ACHN (cell line): ENCODE results near the gene SPAAR.

Experiments used
- DNase-seq: peaks from one replicate; pipeline ENCODE4 v3.0.0-alpha.2; 2015
- in situ Hi-C: cut with HindIII; loops from 2 replicates; pipeline ENCODE4 v1.10.0; 2017; ENCODE audit warnings: low sequenced_read_pairs, low pct_ligation_motif_present, low pct_unique_long_range_greater_than_20kb

Gene SPAAR

DNA sequence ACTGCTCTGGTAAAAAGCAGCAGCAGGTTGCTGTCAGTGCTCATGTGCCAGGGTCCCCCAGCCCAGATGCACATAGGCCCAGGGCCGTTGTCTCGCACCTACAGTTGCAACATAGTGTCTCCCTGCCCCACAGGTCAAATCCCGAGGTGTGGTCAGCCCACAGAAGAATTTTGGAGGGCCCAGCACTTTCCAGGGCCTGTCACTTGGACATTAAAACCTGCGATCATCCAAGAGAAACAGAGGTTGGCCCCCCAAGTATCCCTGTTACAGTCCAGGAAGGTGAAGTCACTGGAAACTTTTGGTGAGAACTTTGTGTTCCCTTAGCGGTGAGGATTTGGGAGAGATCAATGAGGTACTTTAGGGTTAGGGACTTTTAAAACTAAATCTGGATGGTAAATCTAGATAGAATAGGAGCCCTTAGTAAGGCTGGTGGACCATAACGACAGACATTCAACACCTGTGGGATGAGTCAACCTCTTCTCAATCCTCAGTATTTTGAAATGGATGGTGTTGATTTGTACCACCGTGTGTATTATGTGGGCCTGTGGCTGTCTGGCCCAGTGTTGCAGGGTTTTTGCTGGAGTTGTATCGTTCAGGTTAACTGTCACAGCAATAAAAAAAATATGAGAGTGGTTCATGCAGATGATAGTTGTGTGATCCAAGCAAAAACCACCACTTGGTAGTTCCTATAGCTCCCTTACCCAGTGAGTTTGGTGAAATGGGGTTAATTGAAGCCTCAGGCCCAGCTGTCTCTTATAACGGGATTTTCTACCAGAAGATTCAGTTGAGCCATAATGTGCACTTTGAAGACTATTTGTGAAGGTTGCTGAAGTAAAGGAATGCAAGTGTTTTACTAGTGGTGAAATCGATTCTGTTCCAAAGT is 29.4 kb downstream of the SPAAR start:
- in situ Hi-C loops = no loop called here
- no peak for DNase-seq

DNA sequence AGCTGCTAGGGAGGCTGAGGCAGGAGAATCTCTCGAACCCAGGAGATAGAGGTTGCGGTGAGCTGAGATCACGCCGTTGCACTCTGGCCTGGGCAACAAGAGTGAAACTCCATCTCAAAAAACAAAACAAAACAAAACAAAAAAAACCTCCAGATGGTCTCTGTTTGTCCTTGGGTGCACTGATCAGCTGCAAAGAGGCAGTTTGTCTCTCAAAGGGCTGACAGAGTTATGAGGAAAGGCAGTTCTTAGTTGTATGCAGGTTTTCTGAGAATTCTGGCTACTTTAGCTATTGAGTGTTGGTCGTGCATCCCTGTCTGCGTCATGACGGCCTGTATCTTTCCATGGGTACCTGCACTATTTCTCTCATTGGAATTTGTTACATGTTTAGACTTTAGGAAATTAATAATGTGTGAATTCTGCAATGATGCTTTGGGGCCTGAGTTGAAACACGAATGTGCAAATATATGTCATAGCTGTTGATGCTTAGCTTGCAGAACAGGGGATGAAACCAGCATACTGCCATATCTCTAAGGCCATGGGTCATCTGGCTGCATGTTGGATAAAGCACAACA is 30.5 kb downstream of the SPAAR start:
- DNase-seq = no peak
- in situ Hi-C loops = no loop called here

DNA sequence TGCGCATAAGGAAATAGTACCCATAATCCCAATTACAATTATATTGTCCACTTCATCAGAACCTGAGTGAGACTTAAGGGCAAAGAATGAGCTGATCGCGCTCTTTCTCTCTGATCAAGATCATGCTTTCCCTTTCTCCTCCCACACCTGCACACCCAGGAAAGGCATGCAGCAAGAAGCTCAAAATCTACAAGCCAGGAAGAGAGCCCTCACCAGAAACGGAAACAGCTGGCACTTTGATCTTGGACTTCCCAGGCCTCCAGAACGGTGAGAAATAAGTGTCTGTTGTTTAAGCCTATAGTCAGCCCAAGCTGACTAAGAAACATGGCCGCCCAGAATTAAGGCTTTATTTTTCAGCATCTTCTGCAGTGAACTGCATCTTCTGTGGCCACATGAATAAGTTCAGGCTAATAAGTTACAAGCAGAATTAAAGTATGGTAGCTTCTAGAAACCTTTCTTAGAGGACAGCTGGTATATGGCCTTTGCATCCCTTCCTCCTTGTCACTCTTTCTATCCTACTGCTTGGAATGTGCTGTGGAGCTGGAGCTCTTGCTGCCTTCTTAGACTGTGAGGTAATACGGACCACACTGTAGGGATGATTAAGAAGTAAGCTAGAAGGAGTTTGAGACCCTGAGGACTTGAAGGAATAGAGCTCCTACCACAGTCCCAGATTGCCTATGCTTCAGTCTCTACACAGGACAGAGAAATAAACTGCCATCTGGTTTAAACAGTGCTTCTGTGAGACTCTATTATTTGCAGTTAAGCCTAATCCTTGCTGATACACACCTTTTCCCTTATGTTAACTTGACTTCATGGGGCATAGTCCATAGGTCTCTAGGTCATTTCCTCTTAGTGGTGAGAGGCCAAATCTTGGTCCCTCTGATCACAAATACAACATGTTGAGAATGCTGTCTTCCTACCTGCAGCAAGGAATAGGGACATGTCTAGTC is 31.4 kb downstream of the SPAAR start:
- in situ Hi-C loops = no loop called here
- no peak for DNase-seq

DNA sequence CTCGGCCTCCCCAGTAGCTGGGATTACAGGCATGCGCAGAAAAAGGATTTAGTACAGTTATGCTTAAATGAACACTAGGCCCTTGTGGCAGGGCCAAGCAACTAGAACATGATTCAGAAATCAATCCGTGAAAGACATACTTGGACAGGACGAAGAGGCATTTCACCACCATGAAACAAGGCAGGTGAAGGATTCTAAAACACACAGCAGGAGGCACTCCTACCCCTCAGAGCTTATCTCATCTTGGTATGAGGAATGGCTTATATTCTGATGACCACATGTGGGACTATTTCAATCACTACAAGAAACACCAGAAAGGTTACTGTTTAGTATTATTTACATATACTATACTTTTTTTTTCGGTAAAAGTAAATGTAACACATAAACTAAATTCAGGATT is 33.0 kb downstream of the SPAAR start:
- no peak for DNase-seq
- in situ Hi-C loops = no loop called here

DNA sequence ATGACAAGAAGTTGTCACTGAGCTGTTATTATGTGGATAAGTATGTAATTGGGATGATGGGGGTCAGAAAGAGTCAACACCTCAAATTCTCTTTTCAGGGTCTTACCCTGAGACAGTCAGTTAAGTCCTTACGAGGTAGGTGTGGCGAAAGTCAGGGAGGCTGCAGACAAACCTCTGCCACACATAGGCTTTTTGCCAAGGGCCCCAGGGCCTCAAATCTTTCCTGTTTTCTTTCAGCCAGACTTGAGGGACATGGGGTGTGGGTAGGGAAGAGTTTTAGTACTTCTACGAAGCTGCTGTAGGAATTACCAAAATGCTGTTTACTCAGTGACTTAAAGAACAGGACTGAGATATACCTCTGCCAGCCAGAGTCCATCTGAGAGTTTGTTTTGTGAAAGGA is 34.9 kb downstream of the SPAAR start:
- in situ Hi-C loops = no loop called here
- no peak for DNase-seq

DNA sequence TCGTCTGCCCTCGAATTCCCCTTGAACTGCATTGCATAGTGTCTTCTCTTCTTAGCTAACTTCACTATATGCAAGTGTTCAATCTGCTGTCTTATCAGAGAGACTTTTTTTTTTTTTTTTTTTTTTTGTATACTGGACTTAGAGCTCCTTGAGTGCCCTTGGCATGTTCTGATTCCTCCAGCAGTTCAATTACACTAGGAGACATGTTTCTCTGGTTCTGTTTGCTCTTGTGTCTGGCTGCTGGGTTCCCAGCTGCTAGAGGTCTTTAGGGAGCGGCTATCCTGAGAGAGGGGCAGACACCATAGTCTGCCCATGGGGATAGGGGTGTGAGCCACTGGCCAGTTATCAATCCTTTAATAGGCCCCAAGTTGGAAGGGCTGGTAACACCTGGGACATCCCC is 35.6 kb downstream of the SPAAR start:
- DNase-seq = no peak
- in situ Hi-C loops = no loop called here

DNA sequence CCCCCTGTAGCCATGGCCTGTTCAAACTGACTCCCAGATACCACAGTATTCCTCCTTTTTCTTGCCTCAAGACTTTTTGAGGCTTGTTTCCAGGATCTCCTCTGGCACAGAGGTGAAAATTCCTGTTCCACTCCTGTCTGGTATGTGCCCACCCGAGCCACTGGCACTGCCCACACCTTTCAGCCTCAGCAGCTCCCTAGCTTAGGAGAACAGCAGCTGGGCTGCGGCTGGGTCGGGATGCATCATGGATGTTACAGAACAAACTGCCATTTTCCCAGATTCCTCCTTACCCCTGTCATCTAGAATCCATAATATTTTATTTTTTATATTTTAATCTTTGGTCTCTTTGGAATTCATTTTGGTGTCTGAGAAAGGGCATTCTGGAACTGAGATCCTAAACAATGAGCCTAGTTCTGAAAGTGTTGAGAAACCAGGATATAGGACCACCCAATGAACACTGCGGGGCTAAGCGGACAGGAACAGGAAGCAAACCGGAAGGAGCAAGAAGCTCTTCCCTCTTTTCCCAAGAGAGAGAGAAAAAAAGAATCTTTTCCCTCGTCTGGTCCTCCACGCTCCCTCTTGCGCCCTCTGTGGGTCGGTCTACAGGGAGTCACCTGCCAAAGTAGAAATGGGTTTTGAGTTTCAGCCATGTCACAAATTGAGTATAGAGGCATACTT is 36.2 kb downstream of the SPAAR start:
- in situ Hi-C loops = no loop called here
- peak; percentile 91 for DNase-seq

DNA sequence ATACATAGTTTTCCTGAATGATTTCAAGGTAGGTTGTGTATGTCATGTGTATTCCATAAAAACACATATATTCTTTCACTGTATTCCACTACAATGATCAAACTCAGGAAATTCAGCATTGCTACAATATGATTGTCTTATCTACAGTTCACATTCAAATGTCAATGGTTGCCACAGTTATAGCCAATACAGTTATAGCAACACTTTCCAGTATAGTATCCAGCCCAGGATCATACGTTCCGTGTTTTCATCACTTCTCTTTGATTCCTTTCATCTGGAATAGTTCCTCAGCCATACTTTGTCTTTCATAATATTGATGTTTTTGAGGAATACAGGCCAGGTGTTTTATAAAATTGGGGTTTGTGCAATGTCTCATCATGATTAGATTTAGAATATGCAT is 39.2 kb downstream of the SPAAR start:
- in situ Hi-C loops = no loop called here
- DNase-seq = no peak

DNA sequence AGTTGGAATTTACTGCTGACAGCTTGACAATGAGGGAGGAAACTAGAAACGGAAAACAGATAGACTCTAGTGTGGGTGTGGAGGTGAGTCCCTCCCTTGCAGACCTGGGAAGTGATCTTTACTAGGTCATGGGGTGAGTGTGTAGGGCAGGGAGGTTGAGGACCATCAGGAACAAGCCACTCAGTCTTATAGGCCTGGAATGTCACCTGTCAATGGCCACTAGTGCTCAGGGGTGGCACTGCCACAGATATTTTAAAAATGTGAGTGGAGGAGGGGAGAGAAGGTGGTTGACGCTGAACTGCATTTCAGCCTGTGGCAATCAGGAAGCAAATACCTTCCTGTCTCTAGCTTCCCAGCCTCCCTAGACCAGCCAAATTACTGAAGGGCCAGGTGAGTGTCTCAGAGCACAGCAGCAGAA is 39.6 kb downstream of the SPAAR start:
- in situ Hi-C loops = no loop called here
- DNase-seq = no peak

DNA sequence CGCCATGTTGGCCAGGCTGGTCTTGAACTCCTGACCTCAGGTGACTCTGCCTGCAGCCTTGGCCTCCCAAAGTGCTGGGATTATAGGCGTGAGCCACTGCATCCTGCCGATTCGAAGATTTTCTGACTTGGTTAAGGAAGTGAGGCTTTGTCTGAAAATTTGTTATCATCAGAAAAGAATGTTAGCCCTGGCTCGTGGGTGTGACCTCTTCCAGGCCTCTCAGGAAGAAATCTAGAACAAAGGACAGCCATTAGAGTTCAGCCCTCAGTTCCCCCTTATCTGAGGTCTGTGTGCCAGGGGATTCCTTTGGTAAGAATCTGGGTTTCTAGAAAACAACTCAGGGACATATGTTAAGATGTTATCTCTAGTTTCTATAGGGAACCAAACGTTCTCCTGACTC is 42.4 kb downstream of the SPAAR start:
- DNase-seq = no peak
- in situ Hi-C loops = no loop called here

DNA sequence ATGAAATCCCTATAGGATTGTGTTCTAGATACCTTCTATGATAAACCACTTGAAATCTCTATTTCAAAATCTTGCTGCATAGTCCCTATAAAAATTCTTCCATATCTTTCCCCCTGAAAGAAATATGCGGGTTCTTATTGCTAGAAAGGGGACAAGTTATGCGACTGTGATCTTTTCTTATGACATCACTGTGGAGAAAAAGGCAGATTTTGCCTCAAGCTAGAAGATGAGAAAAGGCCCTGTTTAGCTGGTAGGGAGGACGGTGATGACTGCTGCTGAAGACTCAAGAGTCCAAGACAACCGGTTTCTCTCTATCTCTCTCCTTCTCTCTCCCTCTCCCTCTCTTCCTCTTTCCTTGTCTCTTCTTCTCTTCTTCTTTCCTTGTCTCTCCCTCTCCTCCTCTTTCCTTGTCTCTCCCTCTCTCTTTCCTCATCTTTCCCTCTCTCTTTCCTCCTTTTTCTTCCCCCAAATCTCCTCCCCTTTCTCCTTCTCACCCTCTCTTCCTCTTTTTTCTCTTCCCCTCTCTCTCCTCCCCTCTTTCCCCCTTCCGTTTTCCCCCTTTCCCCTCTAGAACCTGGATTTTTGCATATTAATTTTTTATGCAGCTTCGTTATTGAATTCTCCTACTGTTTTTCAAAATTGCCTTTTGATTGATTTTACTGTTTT is 43.4 kb downstream of the SPAAR start:
- in situ Hi-C loops = no loop called here
- no peak for DNase-seq

DNA sequence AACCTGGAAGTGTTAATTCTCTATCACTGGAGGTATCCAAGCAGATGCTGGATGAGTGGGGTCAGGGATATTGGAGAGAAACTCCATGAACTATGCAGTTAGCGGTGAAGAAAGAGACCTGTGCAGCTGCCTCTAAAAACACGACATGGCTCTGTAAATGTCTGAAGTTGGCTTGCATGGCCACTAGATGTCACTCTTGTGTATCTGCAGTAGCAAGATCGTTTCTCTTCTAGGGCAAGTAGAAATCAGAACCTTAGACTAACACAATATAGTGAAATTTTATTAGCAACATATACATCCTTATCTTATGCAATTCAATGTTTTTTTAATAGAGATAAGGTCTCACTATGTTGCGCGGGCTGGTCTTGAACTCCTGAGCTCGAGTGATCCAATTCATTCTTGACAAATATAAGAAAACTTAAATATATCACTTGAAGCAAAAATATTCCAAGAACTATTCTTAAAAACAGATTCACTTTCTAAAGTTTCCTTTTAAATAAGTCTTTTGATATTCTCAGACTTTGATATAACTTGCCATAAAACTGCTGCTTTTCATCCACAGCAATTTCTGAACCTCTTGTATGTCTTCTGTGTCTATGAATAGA is 45.8 kb downstream of the SPAAR start:
- in situ Hi-C loops = no loop called here
- peak; percentile 66 for DNase-seq

DNA sequence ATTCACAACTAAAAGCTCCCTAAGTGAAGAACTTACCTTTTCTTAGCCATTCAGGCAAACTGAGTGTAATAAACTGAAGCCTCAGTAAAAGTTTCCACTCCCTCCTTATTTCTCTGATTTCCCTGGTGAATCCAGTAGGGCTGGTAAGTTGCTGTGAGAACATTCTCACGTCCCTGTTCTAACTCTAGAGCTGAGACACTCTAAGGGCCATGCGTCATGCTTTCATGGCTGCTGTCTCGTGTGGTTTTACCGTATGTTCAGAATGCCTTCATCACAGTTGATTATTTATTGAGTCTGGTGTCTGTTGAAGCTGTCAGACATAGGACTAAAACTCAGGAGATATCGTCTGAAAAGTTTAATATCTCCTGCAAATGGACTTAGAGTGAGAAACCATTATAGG is 47.4 kb downstream of the SPAAR start:
- no peak for DNase-seq
- in situ Hi-C loops = no loop called here

DNA sequence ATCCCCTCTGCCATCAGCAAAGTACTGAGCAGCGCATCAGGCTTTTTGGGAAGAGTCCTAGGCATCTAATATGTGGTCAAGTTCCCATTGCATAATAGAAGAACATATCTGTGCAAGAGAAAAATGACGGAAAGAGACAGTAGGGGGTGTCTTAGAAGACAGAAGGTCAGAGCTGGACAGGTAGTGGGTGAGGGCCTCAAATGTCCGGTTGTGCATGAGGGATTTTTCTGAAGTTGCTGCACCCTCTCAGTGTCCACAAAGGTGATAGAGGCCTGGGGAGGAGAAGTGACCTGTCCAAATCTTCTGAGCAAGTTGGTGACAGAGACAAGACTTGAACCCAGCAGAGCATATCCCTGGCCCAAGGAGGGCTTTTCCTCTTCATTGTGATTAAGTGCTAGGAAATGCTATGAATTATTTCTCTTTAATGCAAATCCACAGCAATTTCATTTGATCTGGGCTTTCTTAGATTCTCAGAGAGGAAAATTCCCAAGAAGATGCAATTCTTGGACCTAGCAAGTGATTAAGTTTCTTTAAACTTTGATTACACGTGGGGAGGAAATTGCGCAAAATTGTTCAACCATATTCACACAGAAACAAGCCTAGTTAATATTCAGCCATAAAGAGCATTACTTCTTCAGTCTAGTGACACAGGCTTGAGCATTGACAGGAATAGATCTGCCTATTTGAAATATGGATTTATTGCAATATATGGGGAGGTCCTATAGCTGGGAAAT is 49.0 kb downstream of the SPAAR start, which contains the start of gene OR2S2:
TSS of gene OR2S2 (minus strand) at position 51 of the 734 bp plus-strand sequence. CDS start 56 bp downstream, outside the sequence.
- peak; percentile 17 for DNase-seq
- in situ Hi-C loops = no loop called here

DNA sequence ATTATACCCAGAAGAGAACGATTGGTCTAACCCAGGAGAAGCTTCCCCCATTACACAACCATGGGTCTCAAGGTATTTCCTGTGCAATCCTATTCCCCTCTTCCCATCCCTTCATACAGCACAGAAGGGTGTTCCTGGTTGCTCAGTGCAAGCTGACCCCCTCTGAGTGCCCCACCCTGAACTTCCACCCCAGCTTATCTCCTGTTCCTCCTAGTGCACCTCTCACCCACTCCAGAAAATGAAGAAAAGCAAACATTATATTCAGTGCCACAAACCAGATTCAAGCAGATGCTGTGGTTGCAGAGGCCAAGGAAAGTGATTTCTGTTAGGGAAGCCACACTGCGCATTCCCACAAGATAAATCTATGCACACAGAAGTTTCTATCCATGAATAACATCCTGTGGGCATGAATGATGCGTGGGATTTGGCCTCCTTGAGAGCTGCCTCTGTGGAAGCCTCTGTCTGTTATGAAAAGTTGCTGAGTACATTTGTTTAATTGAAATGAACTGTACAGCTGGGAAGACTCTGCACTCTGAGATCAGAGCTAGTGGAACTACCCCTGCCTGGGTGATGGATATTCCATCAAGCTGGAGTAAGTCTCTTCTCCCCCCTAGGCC is 50.9 kb downstream of the SPAAR start:
- in situ Hi-C loops = no loop called here
- no peak for DNase-seq
